NOMO-1 (cell line): ENCODE results near the gene BRIP1.
"Not testable (repeated sequence)": the region's sequence is repeated elsewhere in the genome, so short reads cannot be mapped to it uniquely, and the experiment has no call there.

Source experiments
- DNase-seq, 2 experiments: peaks; one replicate each; lab custom pipeline; 2025; ENCODE audit not compliant: unreplicated experiment in 2 of 2; lab: John Stamatoyannopoulos, UW

Gene BRIP1

GRCh38 chr17:61833536-61834193, 29.7 kb downstream of the BRIP1 start:
- DNase-seq: no peak

DNA sequence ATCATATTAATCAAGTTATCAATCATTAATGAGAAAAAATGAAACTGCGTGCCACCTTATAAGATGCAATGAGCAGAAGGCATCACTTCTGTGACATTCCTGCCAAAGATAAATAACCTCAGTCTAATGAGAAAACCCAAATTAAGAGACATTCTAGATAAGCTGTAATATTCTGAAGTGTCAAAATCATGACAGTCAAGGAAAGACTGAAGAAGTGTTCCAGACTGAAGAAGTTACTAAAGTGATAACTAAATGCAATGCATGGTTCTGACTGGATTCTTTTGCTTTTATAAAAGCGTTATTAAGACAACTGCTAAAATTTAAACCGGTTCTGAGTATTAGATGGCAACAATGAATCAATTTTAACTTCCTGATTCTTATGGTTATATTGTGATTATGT, 30.9 kb downstream of the BRIP1 start:
- no peak for DNase-seq

DNA sequence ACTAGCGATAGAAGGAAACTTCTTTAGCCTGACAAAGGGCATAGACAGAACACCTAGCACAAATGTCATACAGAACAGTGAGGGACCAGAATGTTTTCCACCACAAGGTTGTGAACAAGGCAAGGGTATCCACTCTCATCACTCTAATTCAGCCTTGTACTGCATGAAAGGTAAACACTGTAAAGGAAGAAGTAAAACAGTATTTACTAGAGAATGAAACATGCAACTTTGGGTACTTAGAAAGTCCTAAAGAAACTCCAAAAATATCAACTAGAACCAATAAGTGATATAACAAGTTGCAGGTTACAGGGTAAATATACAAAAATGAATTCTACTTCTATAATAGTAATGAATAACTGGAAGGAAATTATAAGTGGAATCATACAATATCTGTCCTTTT, 32.2 kb downstream of the BRIP1 start:
- DNase-seq: no peak

DNA sequence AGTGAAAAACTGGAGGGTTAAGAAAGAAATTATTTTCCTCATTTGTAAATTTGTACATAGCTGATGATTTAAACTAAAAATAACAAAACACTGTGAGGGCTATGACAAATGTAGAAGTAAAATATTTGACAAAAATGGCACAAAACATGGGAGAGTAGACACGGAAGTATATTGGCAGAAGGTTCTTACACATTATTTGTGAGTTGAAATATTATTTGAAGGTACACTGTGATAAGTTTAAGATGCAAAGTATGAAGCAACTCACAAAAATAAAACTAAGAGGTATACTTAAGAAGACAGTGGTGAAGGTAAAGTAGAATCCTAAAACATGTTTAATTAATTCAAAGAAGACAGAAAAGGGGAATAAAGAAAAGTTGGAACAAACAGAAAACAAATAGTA, 34.6 kb downstream of the BRIP1 start:
- DNase-seq: no peak

DNA sequence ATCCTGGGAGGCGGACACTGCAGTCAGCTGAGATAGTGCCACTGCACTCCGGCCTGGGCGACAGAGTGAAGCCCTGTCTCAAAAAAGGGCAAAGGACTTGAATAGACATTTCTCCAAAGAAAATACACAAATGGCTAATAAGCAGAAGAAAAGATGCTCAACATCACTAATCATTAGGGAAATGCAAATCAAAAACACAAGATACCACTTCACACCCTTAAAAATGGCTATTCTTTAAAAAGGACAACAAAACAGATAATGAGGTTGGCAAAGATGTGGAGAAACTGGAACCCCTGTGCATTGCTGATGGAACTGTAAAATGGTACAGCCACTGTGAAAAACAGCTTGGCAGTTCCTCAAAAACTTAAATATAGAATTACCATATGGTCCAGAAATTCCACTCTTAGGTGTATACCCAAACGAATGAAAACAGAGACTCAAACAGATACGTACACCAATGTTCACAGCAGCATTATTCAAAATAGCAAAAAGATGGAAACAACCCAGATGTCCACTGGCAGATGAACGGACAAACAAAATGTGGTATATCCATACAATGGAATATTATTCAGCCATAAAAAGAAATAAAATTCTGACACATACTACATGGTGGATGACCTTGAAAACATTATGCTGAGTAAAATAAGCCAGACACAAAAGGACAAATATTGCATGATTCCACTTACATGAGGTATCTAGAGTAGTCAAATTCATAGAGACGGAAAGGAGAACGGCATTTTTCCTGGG, 35.5 kb downstream of the BRIP1 start:
- DNase-seq: no peak

GRCh38 chr17:61826866-61827265, 36.5 kb downstream of the BRIP1 start:
- DNase-seq: not testable (repeated sequence)

GRCh38 chr17:61826198-61826597, 37.1 kb downstream of the BRIP1 start:
- DNase-seq: not testable (repeated sequence)

- no peak for DNase-seq
Measured at GRCh38 chr17:61825448-61826137, 37.7 kb downstream of the BRIP1 start.

GRCh38 chr17:61822326-61823285, 40.7 kb downstream of the BRIP1 start:
- no peak for DNase-seq

DNA sequence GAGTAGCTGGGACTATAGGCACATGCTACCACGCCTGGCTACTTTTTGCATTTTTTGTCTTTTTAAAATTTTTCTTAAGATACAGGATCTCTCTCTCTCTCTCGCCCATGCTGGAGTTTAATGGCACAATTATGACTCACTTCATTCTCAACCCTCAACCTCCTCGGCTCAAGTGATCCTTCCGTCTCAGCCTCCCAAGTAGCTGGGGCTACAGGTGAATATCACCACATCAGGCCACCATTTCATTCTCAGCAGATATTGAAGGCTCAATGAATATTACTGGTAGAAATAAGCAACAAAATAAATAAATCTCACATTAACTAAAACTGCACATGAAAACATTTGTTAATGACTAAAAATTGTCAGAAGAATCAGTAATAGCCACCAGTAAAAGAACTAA, 41.7 kb downstream of the BRIP1 start:
- DNase-seq: no peak

DNA sequence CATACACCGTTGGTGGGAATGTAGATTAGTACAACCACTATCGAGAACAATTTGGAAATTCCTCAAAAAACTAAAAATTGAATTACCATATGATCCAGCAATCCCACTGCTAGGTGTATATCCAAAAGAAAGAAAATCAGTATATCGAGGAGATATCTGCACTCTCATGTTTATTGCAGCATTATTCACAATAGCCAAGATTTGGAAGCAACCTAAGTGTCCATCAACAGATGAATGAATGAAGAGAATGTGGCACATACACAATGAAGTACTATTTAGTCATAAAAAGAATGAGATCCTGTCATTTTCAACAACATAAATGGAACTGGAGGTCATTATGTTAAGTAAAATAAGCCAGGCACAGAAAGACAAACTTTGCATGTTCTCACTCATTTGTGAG, 44.1 kb downstream of the BRIP1 start:
- DNase-seq: not testable (repeated sequence)

- no peak for DNase-seq
Measured at GRCh38 chr17:61818225-61818624, 45.1 kb downstream of the BRIP1 start.

GRCh38 chr17:61817452-61817851, 45.9 kb downstream of the BRIP1 start:
- no peak for DNase-seq

DNA sequence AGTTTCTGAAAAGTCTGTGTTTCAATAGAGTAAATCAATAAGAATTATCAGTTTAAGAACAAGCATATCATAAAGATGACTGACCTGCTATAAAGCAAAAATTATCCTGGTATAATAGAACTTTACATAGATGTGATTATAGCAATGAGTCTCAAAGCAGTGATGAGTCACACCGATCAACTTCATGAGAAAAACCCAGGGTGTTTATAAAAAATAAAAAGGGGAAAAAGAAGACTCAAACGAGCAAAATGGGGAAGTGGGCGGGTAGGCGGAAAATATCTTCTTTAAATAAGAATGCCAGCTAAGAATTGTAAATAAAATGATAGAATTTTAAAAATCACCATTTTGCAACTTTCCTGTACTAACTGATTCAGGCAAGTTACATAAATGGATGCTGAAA, 46.8 kb downstream of the BRIP1 start:
- DNase-seq: peak; percentile 60 to 86

DNA sequence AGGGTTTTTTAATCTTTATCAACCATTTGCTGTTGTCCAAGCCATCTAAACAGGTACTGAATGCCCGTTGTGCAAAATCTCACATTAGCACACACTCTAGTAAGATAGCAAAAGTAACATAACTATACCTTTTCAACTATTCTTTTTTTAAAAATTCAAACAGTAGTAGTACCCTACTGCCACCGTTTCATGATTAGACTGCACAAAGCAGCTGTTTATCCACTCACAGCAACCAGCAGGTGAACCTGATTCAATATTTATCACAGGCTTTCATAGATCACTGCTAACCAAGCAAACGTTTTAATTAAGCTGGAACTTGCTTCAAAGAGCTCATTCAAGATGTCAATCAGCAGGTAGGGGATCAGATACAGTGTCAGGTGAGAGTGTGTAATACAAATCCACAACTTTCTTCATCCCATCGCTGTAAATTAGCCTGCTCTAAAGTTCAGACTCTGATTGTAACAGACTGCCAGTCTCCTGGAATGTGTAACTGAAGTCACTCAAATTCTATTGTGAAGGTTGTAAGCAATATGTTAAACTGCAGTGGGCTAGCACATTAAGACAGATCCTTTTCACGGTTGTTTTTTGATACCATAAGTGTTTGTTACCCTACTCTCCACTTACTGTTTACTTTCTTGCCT, 47.3 kb downstream of the BRIP1 start:
- DNase-seq: no peak

DNA sequence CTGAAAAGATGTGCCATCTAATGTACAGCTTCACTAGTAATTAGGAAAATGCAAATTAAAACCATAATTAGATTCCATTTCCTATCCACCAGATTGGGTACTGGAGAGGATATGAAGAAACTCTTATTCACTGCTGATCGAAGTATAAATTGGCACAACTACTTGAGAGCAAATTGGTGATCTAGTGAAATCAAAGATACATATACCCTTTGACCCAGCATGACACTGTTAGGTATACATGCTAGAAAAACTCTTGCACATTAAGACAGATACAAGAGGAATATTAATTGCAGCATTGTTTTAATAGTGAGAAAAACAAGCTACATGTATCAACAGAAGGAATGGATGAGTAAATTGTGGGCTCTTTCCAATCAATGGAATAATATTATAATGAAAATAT, 48.8 kb downstream of the BRIP1 start:
- DNase-seq: no peak

GRCh38 chr17:61813211-61813610, 50.1 kb downstream of the BRIP1 start:
- no peak for DNase-seq

DNA sequence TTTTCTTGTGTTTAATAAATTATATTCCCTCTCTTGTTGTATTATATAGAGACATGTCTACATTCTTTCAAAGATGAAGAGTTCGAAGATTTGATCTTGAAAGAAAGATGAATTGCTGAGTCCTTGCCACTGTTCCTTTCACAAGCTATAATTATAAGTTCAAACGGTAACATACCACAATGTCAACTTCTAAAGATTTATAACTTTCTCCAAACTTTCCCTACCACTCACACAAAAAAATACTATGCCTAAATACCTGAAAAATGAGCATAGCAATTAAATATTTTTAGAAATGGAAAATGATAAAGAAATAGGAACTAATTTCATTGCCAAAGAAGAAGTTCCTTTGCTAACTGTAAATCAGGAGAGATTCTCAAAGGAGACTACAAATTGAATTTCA, 50.6 kb downstream of the BRIP1 start:
- peak in 1 of 2 experiments; percentile 2 for DNase-seq

GRCh38 chr17:61809816-61810392, 53.4 kb downstream of the BRIP1 start:
- peak; percentile 6 to 65 for DNase-seq

- DNase-seq: no peak
Measured at GRCh38 chr17:61808442-61808841, 54.9 kb downstream of the BRIP1 start.
